Panc1 (cell line): ENCODE data around the gene PPP2R1B.

Experiments
- REST ChIP-seq, 2 experiments: IDR thresholded peaks; 2 replicates each; pipeline ENCODE4 v1.6.1; 2011 to 2012; ENCODE audit warnings: low read depth in 2 of 2, control low read depth in 1 of 2, low read length in 1 of 2, mild to moderate bottlenecking in 1 of 2, moderate library complexity in 1 of 2; ENCODE audit not compliant: insufficient read depth in 1 of 2
- TCF7L2 ChIP-seq: IDR thresholded peaks from 2 replicates; pipeline ENCODE4 v1.6.1; 2011; ENCODE audit warnings: mild to moderate bottlenecking, low read depth, low read length, inconsistent platforms
- TF ChIP-seq, protein P1 (sequence below): fragments of 450-650 bp; IDR thresholded peaks from 2 replicates; pipeline ENCODE4 v1.5.1; 2017; ENCODE audit warnings: mild to moderate bottlenecking

DNA sequence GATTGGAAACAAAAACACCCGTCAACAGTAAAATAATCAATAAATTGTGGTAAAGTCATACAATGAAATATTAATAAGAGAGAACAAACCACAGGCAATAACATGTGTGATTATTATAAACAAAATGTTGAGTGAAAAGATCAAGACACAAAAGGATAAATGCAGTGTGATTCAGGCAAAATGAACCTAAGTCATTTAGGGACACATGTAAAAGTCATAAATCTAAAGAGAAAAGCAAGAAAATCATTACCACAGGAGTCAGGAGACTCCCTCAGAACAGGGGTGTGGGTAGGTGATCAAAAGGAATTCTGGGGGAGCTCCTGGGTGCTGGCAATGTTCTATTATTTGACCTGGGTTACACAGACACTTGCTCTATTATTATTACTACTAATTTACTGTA, 47.9 kb upstream of the PPP2R1B start:
- TF ChIP-seq, protein P1, sequence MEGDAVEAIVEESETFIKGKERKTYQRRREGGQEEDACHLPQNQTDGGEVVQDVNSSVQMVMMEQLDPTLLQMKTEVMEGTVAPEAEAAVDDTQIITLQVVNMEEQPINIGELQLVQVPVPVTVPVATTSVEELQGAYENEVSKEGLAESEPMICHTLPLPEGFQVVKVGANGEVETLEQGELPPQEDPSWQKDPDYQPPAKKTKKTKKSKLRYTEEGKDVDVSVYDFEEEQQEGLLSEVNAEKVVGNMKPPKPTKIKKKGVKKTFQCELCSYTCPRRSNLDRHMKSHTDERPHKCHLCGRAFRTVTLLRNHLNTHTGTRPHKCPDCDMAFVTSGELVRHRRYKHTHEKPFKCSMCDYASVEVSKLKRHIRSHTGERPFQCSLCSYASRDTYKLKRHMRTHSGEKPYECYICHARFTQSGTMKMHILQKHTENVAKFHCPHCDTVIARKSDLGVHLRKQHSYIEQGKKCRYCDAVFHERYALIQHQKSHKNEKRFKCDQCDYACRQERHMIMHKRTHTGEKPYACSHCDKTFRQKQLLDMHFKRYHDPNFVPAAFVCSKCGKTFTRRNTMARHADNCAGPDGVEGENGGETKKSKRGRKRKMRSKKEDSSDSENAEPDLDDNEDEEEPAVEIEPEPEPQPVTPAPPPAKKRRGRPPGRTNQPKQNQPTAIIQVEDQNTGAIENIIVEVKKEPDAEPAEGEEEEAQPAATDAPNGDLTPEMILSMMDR, result no peak
- TF ChIP-seq TCF7L2, result no peak
- no peak for TF ChIP-seq REST (IDR thresholded peaks at IDR 0.05; ENCODE audit: insufficient read depth in 1 of 2, low read depth in 2 of 2, low read length in 1 of 2)
